ENCODE measurements around the gene GDE1. TPM values are rescaled to one million over a fixed set of nuclear protein-coding genes. Genes with fewer than 3 reads are reported as not detected.

Gene GDE1
- total and polyA plus RNA-seq, 2 of the 4 experiments (the other 2 are of a cell fraction), result 50.1 to 62.4 TPM

DNA sequence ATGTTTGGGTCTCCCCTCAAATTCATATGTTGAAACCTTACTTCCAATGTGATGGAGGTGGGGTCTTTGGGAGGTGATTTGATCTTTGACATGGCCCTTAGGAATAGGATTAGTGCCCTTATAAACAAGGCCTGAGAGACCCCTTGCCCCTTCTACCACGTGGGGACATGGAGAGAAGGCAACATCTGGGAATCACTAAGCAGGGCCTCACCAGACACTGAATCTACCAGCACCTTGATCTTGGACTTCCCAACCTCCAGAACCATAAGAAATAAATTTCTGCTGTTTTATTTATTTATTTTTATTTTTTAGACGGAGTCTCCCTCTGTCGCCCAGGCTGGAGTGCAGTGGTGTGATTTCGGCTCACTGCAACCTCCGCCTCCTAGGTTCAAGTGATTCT, 40.1 kb downstream of the GDE1 start:
- intact Hi-C loops (cut with micrococcal nuclease) (no loop called here), in situ Hi-C loops (cut with MboI; ENCODE audit: low sequenced_read_pairs) (no loop called here), dilution Hi-C loops (cut with HindIII; ENCODE audit: low sequenced_read_pairs, unreplicated experiment) (no loop called here)
- Histone ChIP-seq H3K27me3 (ENCODE audit: control insufficient read depth, insufficient read depth, low read length) (peaks cover 2% of the 10 kb centered on the region), H3K79me1 (ENCODE audit: low read depth in 1 of 2, low read length in 2 of 2) (no peaks in the 10 kb centered on the region), H3K9me1 (ENCODE audit: insufficient read depth, low read length) (no peaks in the 10 kb centered on the region), H4K5ac (ENCODE audit: low read depth, low read length) (no peak overlapping the region), H3K56ac (ENCODE audit: extremely low read depth, insufficient read depth, low read length) (no peak overlapping the region), H3K4me1 (ENCODE audit: control insufficient read depth, insufficient read depth, low read length) (no peaks in the 10 kb centered on the region), H3K9me3 (ENCODE audit: control insufficient read depth, insufficient read depth, low read length) (no peaks in the 10 kb centered on the region), H3K18ac (ENCODE audit: low read depth, low read length) (no peak overlapping the region), H3K27ac (ENCODE audit: insufficient read depth, low read length) (no peak overlapping the region), H2BK5ac (ENCODE audit: low read depth, low read length, poor library complexity, severe bottlenecking) (no peak overlapping the region), H3K4ac (ENCODE audit: low read depth, low read length) (no peak overlapping the region), H2BK20ac (ENCODE audit: low read depth, low read length) (no peak overlapping the region), H2AK5ac (ENCODE audit: low read depth, low read length) (no peak overlapping the region), H3K36me3 (ENCODE audit: control insufficient read depth, insufficient read depth, low read length) (no peaks in the 10 kb centered on the region), H3K23ac (ENCODE audit: low read depth, low read length) (no peak overlapping the region), H2BK120ac (ENCODE audit: low read depth, low read length) (no peak overlapping the region), H2AK9ac (replicated peaks; ENCODE audit: low read depth, low read length, poor library complexity) (no peak overlapping the region), H2BK15ac (ENCODE audit: low read depth, low read length) (no peak overlapping the region), H3K14ac (replicated peaks; ENCODE audit: low read depth, low read length) (no peak overlapping the region), H3K4me2 (ENCODE audit: low read depth, low read length) (no peak overlapping the region), H3K4me3 (ENCODE audit: insufficient read depth, low read depth, low read length) (no peak overlapping the region), H2AFZ (replicated peaks; ENCODE audit: low read length, poor library complexity) (no peak overlapping the region), H4K8ac (ENCODE audit: low read depth in 2 of 2, low read length in 2 of 2) (no peak overlapping the region), H3K9ac (ENCODE audit: low read depth, low read length) (no peak overlapping the region), H4K20me1 (ENCODE audit: insufficient read depth, low read length) (no peaks in the 10 kb centered on the region), H4K91ac (ENCODE audit: insufficient read depth, low read depth, low read length) (no peak overlapping the region)
- WGBS, 2 experiments (ENCODE audit: extremely low coverage in 2 of 2, insufficient read length in 1 of 2), result no CpG with 5 or more reads among the region's 5 CpGs
- DNase-seq, result no peak
- POLR2A ChIA-PET (ENCODE audit: unreplicated experiment), result no interaction called here
- TF ChIP-seq MAFK (IDR thresholded peaks at IDR 0.05; ENCODE audit: low read depth, low read length), result no peak
- no peak for TF ChIP-seq RFX5 (IDR thresholded peaks at IDR 0.05; ENCODE audit: low read depth, low read length)
- no peak for TF ChIP-seq MXI1 (IDR thresholded peaks at IDR 0.05; ENCODE audit: borderline replicate concordance, low read depth, low read length)
- TF ChIP-seq BHLHE40 (IDR thresholded peaks at IDR 0.05; ENCODE audit: low read depth, low read length), result no peak
- TF ChIP-seq, protein P1, sequence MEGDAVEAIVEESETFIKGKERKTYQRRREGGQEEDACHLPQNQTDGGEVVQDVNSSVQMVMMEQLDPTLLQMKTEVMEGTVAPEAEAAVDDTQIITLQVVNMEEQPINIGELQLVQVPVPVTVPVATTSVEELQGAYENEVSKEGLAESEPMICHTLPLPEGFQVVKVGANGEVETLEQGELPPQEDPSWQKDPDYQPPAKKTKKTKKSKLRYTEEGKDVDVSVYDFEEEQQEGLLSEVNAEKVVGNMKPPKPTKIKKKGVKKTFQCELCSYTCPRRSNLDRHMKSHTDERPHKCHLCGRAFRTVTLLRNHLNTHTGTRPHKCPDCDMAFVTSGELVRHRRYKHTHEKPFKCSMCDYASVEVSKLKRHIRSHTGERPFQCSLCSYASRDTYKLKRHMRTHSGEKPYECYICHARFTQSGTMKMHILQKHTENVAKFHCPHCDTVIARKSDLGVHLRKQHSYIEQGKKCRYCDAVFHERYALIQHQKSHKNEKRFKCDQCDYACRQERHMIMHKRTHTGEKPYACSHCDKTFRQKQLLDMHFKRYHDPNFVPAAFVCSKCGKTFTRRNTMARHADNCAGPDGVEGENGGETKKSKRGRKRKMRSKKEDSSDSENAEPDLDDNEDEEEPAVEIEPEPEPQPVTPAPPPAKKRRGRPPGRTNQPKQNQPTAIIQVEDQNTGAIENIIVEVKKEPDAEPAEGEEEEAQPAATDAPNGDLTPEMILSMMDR (conservative IDR thresholded peaks at IDR 0.05; ENCODE audit: low read depth, low read length), result no peak
- no peak for TF ChIP-seq POLR2A (IDR thresholded peaks at IDR 0.05; ENCODE audit: low read depth, low read length)
- no peak for TF ChIP-seq SMC3 (IDR thresholded peaks at IDR 0.05; ENCODE audit: low read depth, low read length)
- TF ChIP-seq, protein P2, sequence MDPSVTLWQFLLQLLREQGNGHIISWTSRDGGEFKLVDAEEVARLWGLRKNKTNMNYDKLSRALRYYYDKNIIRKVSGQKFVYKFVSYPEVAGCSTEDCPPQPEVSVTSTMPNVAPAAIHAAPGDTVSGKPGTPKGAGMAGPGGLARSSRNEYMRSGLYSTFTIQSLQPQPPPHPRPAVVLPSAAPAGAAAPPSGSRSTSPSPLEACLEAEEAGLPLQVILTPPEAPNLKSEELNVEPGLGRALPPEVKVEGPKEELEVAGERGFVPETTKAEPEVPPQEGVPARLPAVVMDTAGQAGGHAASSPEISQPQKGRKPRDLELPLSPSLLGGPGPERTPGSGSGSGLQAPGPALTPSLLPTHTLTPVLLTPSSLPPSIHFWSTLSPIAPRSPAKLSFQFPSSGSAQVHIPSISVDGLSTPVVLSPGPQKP (IDR thresholded peaks at IDR 0.05; ENCODE audit: borderline replicate concordance, low read depth, low read length), result no peak
- no peak for TF ChIP-seq NFE2L2 (IDR thresholded peaks at IDR 0.05; ENCODE audit: low read depth, low read length)
- TF ChIP-seq, protein P3, sequence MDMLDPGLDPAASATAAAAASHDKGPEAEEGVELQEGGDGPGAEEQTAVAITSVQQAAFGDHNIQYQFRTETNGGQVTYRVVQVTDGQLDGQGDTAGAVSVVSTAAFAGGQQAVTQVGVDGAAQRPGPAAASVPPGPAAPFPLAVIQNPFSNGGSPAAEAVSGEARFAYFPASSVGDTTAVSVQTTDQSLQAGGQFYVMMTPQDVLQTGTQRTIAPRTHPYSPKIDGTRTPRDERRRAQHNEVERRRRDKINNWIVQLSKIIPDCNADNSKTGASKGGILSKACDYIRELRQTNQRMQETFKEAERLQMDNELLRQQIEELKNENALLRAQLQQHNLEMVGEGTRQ (IDR thresholded peaks at IDR 0.05; ENCODE audit: low read depth, low read length), result no peak
- TF ChIP-seq RAD21 (IDR thresholded peaks at IDR 0.05; ENCODE audit: low read length), result no peak
- TF ChIP-seq FOS (IDR thresholded peaks at IDR 0.05; ENCODE audit: low read depth, low read length), result no peak
- TF ChIP-seq CHD1 (IDR thresholded peaks at IDR 0.05; ENCODE audit: low read depth, low read length), result no peak
- ATAC-seq (ENCODE audit: low read depth), result no peak
- BruUV-seq (replicated peaks), result no TSS peak
- CTCF ChIA-PET, result no interaction called here

All from IMR-90 (cell line).